HFFc6 (cell line): ENCODE results near the gene AUH. TPM values are rescaled to one million over a fixed set of nuclear protein-coding genes. Genes with fewer than 3 reads are reported as not detected.

Source experiments
- DNase-seq: peaks from one replicate; pipeline ENCODE4 v3.0.0-alpha.2; 2018
- H3K27ac Mint-ChIP-seq: 2 replicates; pipeline ENCODE4 v1.8.0; 2020; ENCODE audit warnings: mild to moderate bottlenecking, mixed read lengths
- H3K27me3 Mint-ChIP-seq: 2 replicates; pipeline ENCODE4 v1.8.0; 2021; ENCODE audit warnings: mild to moderate bottlenecking, moderate library complexity, mixed read lengths; ENCODE audit not compliant: insufficient read depth
- H3K36me3 Mint-ChIP-seq: 2 replicates; pipeline ENCODE4 v1.8.0; 2021; ENCODE audit warnings: low read depth, mixed read lengths
- H3K4me1 Mint-ChIP-seq: 2 replicates; pipeline ENCODE4 v1.8.0; 2020; ENCODE audit warnings: low read depth, mixed read lengths
- H3K4me3 Mint-ChIP-seq: 2 replicates; pipeline ENCODE4 v1.8.0; 2020; ENCODE audit warnings: mild to moderate bottlenecking, moderate library complexity, mixed read lengths
- H3K9me3 Mint-ChIP-seq: 2 replicates; pipeline ENCODE4 v1.8.0; 2020; ENCODE audit warnings: mild to moderate bottlenecking, mixed read lengths
- CTCF ChIP-seq: fragments of 200-600 bp; sonication (generic); IDR thresholded peaks from 2 replicates; pipeline ENCODE4 v1.5.0; 2021; ENCODE audit warnings: antibody characterized with exemption, mild to moderate bottlenecking
- total RNA-seq, 6 experiments: library from RNA; stranded (reverse); fragmentation: NEBNext Ultra II Directional; extraction: Animal tissue kit (Norgen Biotek cat#: 25700); gene quantifications; 2 replicates in 1 of 6; 3 replicates in 5 of 6; pipeline ENCODE4 v1.2.3, GENCODE V29; 2021

AUH gene
- total RNA-seq, 6 experiments from 2014 or later = 9.8 to 11.3 (median 10.6) TPM

- peaks cover 2% of the 10 kb centered on the region; the same call in 1 of the 2 replicates for H3K27me3 Mint-ChIP-seq
- no peak overlapping the region for H3K4me3 Mint-ChIP-seq
- peaks cover 52% of the 10 kb centered on the region for H3K4me1 Mint-ChIP-seq
Observed at GRCh38 chr9:91187311-91187964, 174.3 kb downstream of the AUH start.

GRCh38 chr9:91186632-91187108, 175.0 kb downstream of the AUH start:
- no peak for TF ChIP-seq CTCF
- peaks cover 11% of the 10 kb centered on the region for H3K36me3 Mint-ChIP-seq

More at GRCh38 chr9:91187311-91187964, 174.3 kb downstream of the AUH start:
- Mint-ChIP-seq H3K27ac (peak overlapping the region; percentile 89), H3K9me3 (peaks cover 10% of the 10 kb centered on the region), H3K36me3 (peaks cover 11% of the 10 kb centered on the region)
- no peak for TF ChIP-seq CTCF
- DNase-seq = no peak

GRCh38 chr9:91185193-91185886, 176.4 kb downstream of the AUH start:
- Mint-ChIP-seq H3K4me3 (no peak overlapping the region), H3K9me3 (peaks cover 10% of the 10 kb centered on the region), H3K36me3 (peaks cover 11% of the 10 kb centered on the region), H3K4me1 (peaks cover 43% of the 10 kb centered on the region), H3K27me3 (peaks cover 2% of the 10 kb centered on the region; the same call in 1 of the 2 replicates), H3K27ac (no peak overlapping the region)
- DNase-seq = no peak
- TF ChIP-seq CTCF = no peak

More at GRCh38 chr9:91186632-91187108, 175.0 kb downstream of the AUH start:
- peaks cover 10% of the 10 kb centered on the region for H3K9me3 Mint-ChIP-seq
- peak; percentile 25 for DNase-seq
- H3K27ac Mint-ChIP-seq = peak overlapping the region; percentile 89
- H3K27me3 Mint-ChIP-seq = peaks cover 2% of the 10 kb centered on the region; the same call in 1 of the 2 replicates
- 0 out of 2 replicates have a peak overlapping the region, but pooled peaks have one; percentile 3 for H3K4me3 Mint-ChIP-seq
- peaks cover 44% of the 10 kb centered on the region for H3K4me1 Mint-ChIP-seq

GRCh38 chr9:91182429-91183225, 179.1 kb downstream of the AUH start:
- H3K9me3 Mint-ChIP-seq = peaks cover 5% of the 10 kb centered on the region
- no peak for TF ChIP-seq CTCF
- peaks cover 6% of the 10 kb centered on the region for H3K36me3 Mint-ChIP-seq
- peaks cover 2% of the 10 kb centered on the region; the same call in 1 of the 2 replicates for H3K27me3 Mint-ChIP-seq
- DNase-seq = no peak
- H3K4me3 Mint-ChIP-seq = no peak overlapping the region
- H3K27ac Mint-ChIP-seq = no peak overlapping the region; the same call in 1 of the 2 replicates
- H3K4me1 Mint-ChIP-seq = peaks cover 51% of the 10 kb centered on the region

GRCh38 chr9:91181541-91181940, 180.2 kb downstream of the AUH start:
- peaks cover 6% of the 10 kb centered on the region for H3K36me3 Mint-ChIP-seq
- TF ChIP-seq CTCF = no peak
- H3K27ac Mint-ChIP-seq = no peak overlapping the region; the same call in 1 of the 2 replicates
- H3K27me3 Mint-ChIP-seq = no peaks in the 10 kb centered on the region
- H3K4me1 Mint-ChIP-seq = peaks cover 47% of the 10 kb centered on the region
- no peak for DNase-seq
- H3K4me3 Mint-ChIP-seq = no peak overlapping the region
- H3K9me3 Mint-ChIP-seq = peaks cover 5% of the 10 kb centered on the region
